ENCODE data around the gene RABEP2.

GRCh38 chr16:28884045-28884444, 41.0 kb downstream of the RABEP2 start:
- TF ChIP-seq, protein P1, sequence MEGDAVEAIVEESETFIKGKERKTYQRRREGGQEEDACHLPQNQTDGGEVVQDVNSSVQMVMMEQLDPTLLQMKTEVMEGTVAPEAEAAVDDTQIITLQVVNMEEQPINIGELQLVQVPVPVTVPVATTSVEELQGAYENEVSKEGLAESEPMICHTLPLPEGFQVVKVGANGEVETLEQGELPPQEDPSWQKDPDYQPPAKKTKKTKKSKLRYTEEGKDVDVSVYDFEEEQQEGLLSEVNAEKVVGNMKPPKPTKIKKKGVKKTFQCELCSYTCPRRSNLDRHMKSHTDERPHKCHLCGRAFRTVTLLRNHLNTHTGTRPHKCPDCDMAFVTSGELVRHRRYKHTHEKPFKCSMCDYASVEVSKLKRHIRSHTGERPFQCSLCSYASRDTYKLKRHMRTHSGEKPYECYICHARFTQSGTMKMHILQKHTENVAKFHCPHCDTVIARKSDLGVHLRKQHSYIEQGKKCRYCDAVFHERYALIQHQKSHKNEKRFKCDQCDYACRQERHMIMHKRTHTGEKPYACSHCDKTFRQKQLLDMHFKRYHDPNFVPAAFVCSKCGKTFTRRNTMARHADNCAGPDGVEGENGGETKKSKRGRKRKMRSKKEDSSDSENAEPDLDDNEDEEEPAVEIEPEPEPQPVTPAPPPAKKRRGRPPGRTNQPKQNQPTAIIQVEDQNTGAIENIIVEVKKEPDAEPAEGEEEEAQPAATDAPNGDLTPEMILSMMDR (optimal IDR thresholded peaks at IDR 0.05 in 1 of 3, IDR thresholded peaks at IDR 0.05 in 1 of 3, conservative IDR thresholded peaks at IDR 0.05 in 1 of 3; ENCODE audit: extremely low read depth in 1 of 3, insufficient read depth in 2 of 3, low read length in 3 of 3): no peak
- no peak for TF ChIP-seq EZH2 (IDR thresholded peaks at IDR 0.05; ENCODE audit: low read length)
